CD4-positive, alpha-beta T cell treated with Interferon alpha-2 for 1 hour (primary cell): ENCODE measurements around the gene ASB10.

Experiments used
- DNase-seq, 2 donors: peaks; one replicate each; pipeline ENCODE4 v3.0.0-alpha.2; 2020 to 2022

ASB10 gene

DNA sequence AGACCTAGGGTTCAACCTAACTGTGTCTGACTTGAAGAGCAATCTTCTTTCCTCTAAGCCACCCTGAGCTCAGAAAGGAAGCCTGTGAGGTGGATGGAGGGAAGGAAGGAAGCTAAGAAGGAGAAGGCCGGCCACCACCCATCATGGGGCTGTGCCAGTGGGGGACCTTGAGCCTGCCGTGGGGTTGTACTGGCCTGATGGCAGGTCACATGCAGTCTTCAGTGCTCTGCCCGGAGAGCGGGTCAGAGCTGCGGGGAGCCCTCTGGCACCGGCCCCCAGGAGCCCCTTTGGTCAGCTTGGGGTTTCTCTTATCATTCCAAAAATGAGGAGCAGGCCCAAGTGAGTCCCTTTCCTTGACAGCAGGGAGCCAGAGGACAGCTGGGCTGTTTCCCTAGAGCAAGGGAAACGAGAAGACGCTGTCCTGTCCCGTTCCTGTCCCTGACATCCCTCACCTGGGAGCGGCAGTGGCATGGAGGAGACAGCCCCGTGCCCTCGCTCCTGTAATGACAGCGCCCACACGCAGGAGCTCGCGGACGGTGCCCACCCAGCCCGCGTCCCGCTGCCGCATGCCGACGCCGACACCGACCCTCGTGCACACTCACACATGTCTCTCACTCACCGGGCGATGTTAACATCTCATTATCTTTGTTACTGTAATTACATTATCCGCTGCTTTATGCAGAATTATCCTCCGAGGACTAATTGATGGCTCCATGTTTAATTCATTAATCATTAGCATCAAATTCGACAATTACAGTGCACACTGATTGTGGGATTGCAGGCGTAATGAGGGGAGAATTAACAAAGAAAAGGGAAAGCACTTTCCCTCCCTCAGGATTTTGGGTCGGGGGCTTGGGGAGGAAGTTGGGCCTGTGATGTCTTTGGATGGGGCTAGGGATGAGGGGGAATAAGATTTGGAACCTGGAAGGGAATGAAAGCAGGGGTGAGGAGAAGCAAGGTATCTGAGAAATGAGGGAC is 50.9 kb downstream of the ASB10 start:
- no peak for DNase-seq

DNA sequence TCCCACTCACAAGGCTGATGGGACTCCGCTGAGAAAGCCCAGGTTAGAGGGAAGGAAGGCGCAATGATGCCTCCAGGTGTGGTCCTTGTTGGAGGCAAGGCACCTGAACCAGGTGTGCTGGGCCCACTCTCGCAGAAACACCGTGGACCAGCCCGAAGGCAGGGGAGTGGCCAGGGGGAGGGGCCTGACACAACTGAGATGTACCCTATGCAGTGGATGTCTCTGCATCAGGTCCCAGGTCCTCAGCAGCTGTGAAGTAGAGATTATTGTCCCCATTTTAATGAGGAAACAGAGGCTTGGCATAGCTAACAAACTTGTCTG is 51.6 kb downstream of the ASB10 start:
- no peak for DNase-seq

- DNase-seq: no peak
Observed at GRCh38 chr7:151134743-151135524, 52.1 kb downstream of the ASB10 start.

GRCh38 chr7:151133986-151134742 is 52.9 kb downstream of the ASB10 start:
- no peak for DNase-seq

- no peak for DNase-seq
Observed at GRCh38 chr7:151133266-151133985, 53.6 kb downstream of the ASB10 start.

DNA sequence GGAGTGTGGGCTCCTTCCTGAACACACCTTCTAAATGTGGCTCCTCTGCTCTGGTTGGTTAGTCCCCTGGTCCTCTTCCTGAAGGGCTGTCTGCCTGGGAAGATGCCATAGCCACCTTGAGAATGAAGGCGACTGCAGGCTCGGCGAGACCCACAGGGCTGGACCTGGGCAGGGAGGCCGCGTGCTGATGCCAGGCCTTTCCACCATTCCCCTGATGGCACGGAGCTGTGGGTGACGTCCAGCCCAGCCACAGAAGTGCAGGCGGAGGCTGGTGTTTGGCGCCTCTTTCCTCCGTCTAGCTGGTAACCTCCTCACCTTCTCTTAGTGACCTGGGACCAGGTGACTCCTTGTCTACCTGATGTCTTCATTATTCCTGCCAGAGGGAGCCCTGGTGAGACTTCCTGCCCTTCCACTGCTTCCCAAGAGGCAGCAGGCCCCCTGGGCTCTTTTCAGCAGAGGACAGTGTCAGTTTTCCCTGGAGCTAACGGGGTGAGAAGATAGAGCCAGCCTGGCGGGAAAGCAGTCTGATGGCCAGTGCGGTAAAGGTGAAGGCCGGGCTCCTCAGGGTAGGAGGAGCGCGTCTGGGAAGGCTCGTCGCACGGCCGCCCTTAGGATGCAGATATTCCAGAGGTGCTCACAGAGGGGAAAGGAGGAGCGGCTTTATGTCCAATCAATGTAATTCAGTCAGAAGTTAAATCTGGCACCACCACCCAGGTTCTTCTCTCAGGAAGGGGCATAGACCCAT is 54.4 kb downstream of the ASB10 start:
- DNase-seq: no peak

- DNase-seq: no peak
Observed at GRCh38 chr7:151131592-151132293, 55.3 kb downstream of the ASB10 start.

- no peak for DNase-seq
Observed at GRCh38 chr7:151131224-151131591, 55.8 kb downstream of the ASB10 start.

DNA sequence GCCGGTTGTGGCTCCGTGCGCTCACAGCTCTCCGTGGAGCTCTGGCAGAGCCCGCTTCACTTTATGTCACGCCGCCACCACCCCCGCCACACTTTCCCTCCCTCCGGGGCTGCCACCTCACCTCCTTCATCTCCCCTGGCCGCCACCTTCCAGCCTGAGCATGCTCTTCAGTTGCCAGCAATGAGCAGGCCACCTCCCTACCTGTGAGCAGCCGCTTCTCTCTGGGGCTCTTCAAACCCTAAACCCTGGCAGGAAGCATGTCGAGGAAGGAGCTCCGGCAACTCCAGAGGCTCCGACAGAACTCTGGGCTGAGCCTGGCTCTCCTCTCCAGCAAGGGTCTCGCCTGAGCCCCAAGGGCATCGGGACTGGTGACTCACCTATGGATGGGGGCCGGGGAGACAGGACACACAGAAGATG is 56.3 kb downstream of the ASB10 start:
- no peak for DNase-seq

DNA sequence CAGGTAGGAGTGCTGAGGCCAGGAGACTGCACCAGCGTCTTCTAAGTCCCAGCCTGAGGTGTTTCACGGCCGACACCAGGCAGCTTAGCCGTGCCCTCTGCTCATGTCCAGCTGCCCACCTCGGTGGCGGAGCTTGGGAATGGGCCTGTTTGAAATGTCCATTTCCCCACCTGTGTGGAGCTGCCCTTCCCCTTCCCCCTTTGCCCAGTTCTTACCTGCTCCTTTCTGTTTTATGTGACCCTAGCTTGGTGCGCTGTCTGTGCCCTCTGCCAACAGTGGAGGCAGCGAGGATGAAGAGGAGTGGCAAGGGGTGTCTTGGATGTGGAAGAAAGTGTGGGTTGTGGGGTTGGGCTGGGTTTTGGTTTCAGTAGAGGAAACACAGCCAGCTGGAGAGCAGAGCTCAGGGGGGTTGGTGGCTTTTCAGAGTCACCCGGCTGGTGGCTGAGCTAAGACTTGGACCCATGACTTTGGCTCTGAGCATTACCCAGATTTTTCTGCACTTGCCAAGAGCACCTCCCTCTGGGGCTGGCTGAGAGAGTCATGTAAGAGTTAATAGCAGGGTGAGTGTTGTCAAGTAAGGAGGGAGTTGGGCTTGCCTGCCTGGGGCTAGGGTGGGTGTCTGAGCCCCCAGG is 57.0 kb downstream of the ASB10 start:
- DNase-seq: no peak

DNA sequence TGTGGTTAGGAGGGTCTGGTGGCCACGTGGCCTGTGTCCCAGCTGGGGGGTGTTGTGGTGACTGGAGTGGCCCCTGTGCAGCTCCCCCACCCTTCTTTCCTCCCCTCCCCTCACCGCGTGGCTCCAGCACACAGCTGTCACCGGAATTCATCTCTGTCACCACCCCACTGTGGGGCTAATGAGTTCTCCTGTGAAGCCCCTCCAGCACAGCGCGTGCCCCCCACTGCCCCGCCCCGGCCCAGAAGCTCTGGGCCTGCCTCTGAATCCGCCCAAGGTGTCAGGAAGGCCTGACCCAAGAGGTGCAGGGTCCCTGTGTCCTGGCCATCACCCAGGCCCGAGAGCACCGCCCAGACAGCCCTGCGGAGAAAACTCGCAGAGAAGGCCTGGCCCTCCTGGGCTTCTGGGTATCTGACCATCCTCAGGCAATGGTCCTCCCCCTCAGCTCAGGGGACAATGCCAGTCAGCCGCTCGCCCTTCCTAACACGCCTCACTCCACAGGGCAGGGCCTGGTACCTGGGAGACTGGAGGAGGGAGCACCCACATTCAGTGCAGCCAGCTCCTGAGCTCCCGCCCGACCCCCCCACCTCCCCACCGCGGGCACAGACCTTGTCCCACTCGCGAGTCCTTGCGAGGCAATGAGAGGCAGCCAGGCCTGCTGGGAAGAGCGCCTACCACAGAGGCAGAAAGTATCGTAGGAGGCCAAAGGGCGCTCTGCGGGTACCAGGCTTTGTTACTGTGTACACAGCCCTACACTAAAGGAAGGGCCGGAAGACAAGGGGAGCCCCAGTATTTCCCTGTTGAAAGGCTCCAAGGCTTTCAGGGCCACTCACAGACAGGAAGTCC is 57.7 kb downstream of the ASB10 start:
- no peak for DNase-seq

GRCh38 chr7:151128716-151129115 is 58.3 kb downstream of the ASB10 start:
- DNase-seq: no peak

- no peak for DNase-seq
Observed at GRCh38 chr7:151128144-151128543, 58.9 kb downstream of the ASB10 start.

GRCh38 chr7:151126491-151127137 is 60.4 kb downstream of the ASB10 start:
- DNase-seq: no peak

DNA sequence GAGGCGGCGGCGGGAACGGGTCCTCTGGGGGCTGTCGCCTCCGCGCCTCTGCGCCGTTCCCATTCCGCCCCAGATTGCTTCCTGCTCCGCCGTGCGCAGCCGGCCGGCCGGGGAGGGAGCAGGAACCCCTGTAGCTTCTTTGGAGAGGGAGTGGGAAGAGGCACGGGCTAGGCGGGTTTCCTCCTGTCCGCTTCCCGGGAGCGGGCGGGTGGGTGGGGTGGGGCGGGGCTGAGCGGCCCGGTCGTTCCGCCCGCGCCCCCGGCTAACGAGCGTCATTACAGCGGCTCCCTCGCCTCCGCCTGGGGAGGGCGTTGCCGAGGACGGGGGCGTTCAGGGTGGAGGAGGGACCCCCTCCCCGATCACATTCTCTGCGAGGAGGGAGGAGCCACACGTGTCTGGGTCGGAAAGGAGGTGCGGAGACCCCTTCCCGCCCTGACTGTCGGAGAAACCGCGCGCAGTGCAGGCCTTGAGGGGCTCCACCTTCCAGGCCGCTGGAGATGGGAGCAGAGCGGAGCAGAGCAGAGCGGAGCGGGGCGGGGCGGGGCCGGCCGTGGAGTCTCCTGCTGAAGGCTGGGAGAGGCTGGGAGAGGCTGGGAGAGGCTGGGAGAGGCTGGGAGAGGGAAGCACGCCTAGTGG is 61.1 kb downstream of the ASB10 start:
- no peak for DNase-seq
